ENCODE results near the gene CGB7.

DNA sequence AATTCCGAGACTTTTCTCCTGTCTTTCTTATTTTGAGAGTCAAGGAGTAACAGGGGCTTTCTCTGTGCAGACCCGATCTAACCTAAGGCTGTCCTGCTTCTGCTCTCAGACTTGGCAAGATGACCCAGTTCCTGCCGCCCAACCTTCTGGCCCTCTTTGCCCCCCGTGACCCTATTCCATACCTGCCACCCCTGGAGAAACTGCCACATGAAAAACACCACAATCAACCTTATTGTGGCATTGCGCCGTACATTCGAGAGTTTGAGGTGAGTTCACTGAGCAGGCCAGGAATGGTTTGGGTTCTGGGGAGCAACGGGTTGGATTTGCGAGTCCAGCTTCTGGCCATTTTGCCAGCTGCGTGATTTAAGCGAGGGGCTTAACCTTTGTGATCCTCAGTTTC, 28.7 kb upstream of the CGB7 start:
- TF ChIP-seq POLR2AphosphoS5 (IDR thresholded peaks at IDR 0.05) (no peak), POLR2A (IDR thresholded peaks at IDR 0.05) (no peak), EP300 (IDR thresholded peaks at IDR 0.05; ENCODE audit: low read depth) (no peak)
- TF ChIP-seq, protein P1, sequence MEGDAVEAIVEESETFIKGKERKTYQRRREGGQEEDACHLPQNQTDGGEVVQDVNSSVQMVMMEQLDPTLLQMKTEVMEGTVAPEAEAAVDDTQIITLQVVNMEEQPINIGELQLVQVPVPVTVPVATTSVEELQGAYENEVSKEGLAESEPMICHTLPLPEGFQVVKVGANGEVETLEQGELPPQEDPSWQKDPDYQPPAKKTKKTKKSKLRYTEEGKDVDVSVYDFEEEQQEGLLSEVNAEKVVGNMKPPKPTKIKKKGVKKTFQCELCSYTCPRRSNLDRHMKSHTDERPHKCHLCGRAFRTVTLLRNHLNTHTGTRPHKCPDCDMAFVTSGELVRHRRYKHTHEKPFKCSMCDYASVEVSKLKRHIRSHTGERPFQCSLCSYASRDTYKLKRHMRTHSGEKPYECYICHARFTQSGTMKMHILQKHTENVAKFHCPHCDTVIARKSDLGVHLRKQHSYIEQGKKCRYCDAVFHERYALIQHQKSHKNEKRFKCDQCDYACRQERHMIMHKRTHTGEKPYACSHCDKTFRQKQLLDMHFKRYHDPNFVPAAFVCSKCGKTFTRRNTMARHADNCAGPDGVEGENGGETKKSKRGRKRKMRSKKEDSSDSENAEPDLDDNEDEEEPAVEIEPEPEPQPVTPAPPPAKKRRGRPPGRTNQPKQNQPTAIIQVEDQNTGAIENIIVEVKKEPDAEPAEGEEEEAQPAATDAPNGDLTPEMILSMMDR (IDR thresholded peaks at IDR 0.05): no peak

Data from transverse colon (tissue), 4 donors.